Kidney epithelial cell (primary cell): Measurements from ENCODE around the gene CLDN34. TPM values are rescaled to one million over a fixed set of nuclear protein-coding genes. Genes with fewer than 3 reads are reported as not detected.

Source experiments
- DNase-seq: peaks from one replicate; pipeline ENCODE4 v3.0.0-alpha.2; 2010; ENCODE audit warnings: low read depth
- H3K27me3 ChIP-seq: 2 replicates; pipeline ENCODE4 v1.6.0; 2011; ENCODE audit warnings: low read length; ENCODE audit not compliant: control insufficient read depth, insufficient read depth
- H3K36me3 ChIP-seq: 2 replicates; pipeline ENCODE4 v1.5.1; 2011; ENCODE audit warnings: low read length; ENCODE audit not compliant: control insufficient read depth, insufficient read depth
- H3K4me3 ChIP-seq: 2 replicates; pipeline ENCODE4 v1.5.1; 2011; ENCODE audit warnings: low read depth, mild to moderate bottlenecking, control low read depth, low read length
- total RNA-seq: library from RNA; depleted of rRNA; stranded (reverse); fragments of >200 nt; gene quantifications from 2 replicates; pipeline ENCODE4 v1.2.3, GENCODE V29; 2015
- TF ChIP-seq, protein P1 (sequence below): IDR thresholded peaks from 2 replicates; pipeline ENCODE4 v1.5.1; 2011; ENCODE audit warnings: mild to moderate bottlenecking, moderate library complexity, low read length, control low read depth, inconsistent platforms; ENCODE audit not compliant: insufficient read depth, poor library complexity, severe bottlenecking

Gene CLDN34
- total RNA-seq, 1 donor from 2014 or later, result not detected

GRCh38 chrX:9926002-9926401, 41.2 kb upstream of the CLDN34 start:
- H3K36me3 ChIP-seq, result no peaks in the 10 kb centered on the region
- no peak overlapping the region for H3K4me3 ChIP-seq
- H3K27me3 ChIP-seq, result no peaks in the 10 kb centered on the region
- TF ChIP-seq, protein P1, sequence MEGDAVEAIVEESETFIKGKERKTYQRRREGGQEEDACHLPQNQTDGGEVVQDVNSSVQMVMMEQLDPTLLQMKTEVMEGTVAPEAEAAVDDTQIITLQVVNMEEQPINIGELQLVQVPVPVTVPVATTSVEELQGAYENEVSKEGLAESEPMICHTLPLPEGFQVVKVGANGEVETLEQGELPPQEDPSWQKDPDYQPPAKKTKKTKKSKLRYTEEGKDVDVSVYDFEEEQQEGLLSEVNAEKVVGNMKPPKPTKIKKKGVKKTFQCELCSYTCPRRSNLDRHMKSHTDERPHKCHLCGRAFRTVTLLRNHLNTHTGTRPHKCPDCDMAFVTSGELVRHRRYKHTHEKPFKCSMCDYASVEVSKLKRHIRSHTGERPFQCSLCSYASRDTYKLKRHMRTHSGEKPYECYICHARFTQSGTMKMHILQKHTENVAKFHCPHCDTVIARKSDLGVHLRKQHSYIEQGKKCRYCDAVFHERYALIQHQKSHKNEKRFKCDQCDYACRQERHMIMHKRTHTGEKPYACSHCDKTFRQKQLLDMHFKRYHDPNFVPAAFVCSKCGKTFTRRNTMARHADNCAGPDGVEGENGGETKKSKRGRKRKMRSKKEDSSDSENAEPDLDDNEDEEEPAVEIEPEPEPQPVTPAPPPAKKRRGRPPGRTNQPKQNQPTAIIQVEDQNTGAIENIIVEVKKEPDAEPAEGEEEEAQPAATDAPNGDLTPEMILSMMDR, result no peak
- no peak for DNase-seq

DNA sequence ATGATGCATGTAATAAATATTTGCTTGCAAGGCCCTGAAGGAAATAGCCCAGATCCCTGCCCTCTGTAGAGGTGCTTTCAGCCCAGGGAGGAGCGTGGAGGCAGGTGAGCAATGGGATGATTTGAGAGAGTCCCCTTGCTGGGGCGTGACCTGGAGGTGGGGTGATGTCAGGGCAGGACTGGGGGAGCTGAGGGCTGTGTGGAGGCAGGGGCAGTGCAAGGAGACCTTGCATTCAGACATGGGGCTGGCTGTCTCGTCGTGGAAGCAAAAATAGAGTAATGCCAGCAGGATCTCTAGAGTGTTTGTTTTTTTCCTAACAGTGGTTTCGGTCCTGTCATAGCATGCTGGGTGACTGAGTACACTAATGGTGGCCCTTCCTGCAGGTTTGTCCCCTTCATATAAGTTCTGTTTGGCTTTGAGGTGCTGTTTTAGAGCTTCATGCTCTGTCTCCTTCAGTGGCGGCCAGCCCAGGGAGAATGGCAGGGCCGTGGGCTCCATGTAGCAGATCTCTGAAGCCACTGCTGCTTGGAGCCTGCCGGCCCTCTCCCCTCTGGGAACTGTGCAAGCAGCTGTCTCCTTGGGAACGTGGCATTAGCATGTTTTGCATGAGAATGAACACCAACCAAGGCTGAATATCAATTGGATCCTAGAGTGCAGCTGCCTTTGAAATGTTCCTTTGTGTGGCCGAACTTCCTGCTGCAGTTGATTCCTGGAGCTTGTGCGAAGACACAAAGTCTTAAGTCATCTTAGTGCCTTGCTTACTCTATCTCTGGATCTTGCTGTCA, 39.3 kb upstream of the CLDN34 start:
- DNase-seq, result no peak
- TF ChIP-seq, protein P1, result no peak
- H3K27me3 ChIP-seq, result no peaks in the 10 kb centered on the region

GRCh38 chrX:9935436-9935835, 31.7 kb upstream of the CLDN34 start:
- no peak for DNase-seq
- H3K36me3 ChIP-seq, result no peaks in the 10 kb centered on the region
- H3K27me3 ChIP-seq, result no peaks in the 10 kb centered on the region
- TF ChIP-seq, protein P1, result no peak
- no peak overlapping the region for H3K4me3 ChIP-seq

More for the DNA sequence above, 39.3 kb upstream of the CLDN34 start:
- H3K36me3 ChIP-seq, result no peaks in the 10 kb centered on the region
- H3K4me3 ChIP-seq, result no peak overlapping the region

- no peak overlapping the region for H3K4me3 ChIP-seq
- no peaks in the 10 kb centered on the region for H3K27me3 ChIP-seq
- H3K36me3 ChIP-seq, result no peaks in the 10 kb centered on the region
- TF ChIP-seq, protein P1, result no peak
- DNase-seq, result no peak
Observed at GRCh38 chrX:9937761-9938160, 29.4 kb upstream of the CLDN34 start.

- no peak for DNase-seq
- no peak overlapping the region for H3K4me3 ChIP-seq
- TF ChIP-seq, protein P1, result no peak
Observed at GRCh38 chrX:9938516-9938915, 28.6 kb upstream of the CLDN34 start.

DNA sequence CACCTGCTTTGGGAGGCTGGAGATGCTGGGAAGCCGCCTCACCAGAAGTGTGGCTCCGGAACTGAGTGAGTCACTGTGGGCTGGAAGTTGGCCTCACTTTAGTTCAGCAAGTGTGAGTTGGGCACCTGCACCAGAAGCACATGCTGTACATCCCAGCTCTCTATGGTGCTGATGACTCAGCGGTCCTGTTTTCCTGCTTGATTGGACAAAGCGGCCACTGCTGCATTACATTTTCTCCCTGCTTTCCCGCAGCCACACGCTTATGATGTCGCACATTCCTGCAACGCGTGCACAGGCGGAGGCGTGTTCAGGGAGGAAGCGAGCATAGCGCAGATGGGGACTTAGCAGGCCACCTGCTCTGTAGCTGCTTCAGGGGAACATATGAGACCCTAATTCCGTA, 26.7 kb upstream of the CLDN34 start:
- H3K4me3 ChIP-seq, result no peak overlapping the region
- H3K27me3 ChIP-seq, result no peaks in the 10 kb centered on the region
- H3K36me3 ChIP-seq, result no peaks in the 10 kb centered on the region
- TF ChIP-seq, protein P1, result no peak
- DNase-seq, result peak; percentile 84

More at GRCh38 chrX:9938516-9938915, 28.6 kb upstream of the CLDN34 start:
- Histone ChIP-seq H3K36me3 (no peaks in the 10 kb centered on the region), H3K27me3 (no peaks in the 10 kb centered on the region)
